K562 (cell line): ENCODE measurements around the gene EFEMP2. TPM values are rescaled to one million over a fixed set of nuclear protein-coding genes. Genes with fewer than 3 reads are reported as not detected.

Source experiments
- ATAC-seq: fragments of 200-7000 bp; cut with Tn5 transposase; 3 replicates; pipeline ENCODE4 v1.9.1; 2020; ENCODE audit warnings: moderate library complexity
- BruUV-seq: library from RNA; stranded (reverse); fragments of 400-500 nt; replicated peaks from 2 replicates; lab custom pipeline; 2021; lab: Mats Ljungman, UMichigan
- CTCF ChIA-PET: fragments of 300-600 bp; formaldehyde crosslinking; extraction: SDS; loops from one replicate; lab custom pipeline; 2021; ENCODE audit warnings: low intra/inter-chr PET ratio; lab: Yijun Ruan, JAX
- POLR2A ChIA-PET: fragments of 300-600, 350-650 bp; sonication (Branson Sonifier 250); formaldehyde crosslinking; extraction: SDS; loops from one replicate; lab custom pipeline; 2021; ENCODE audit warnings: antibody characterized with exemption, inconsistent platforms; lab: Yijun Ruan, JAX
- DNase-seq, 4 experiments: peaks; one replicate each; pipeline versions ENCODE4 v3.0.0 to v3.0.0-alpha.2; 2011 to 2018; ENCODE audit warnings: low spot score in 3 of 4, mixed read lengths in 3 of 4; ENCODE audit errors: extremely low read depth in 1 of 4
- FAIRE-seq: peaks from 2 replicates; lab custom pipeline; 2011; peaks lifted over from hg19 to GRCh38; lab: Jason Lieb, UNC
- H2AFZ ChIP-seq: 2 replicates; pipeline ENCODE4 v1.6.0; 2011; ENCODE audit warnings: low read depth, low read length, control low read depth, inconsistent platforms
- H3K27ac ChIP-seq: fragments of 200-600 bp; 3 replicates; pipeline ENCODE4 v1.8.0; 2011; ENCODE audit warnings: low read depth, mild to moderate bottlenecking, control low read depth, inconsistent platforms, low read length, moderate library complexity, mixed read lengths; ENCODE audit errors: extremely low read depth
- H3K27me3 ChIP-seq, 2 experiments: fragments of 300-600 bp in 1 of 2; 2 replicates in 1 of 2; 3 replicates in 1 of 2; pipeline versions ENCODE4 v1.6.0 to v1.8.0; 2011; ENCODE audit warnings: inconsistent platforms in 2 of 2, low read length in 2 of 2, mild to moderate bottlenecking in 1 of 2, mixed read lengths in 1 of 2, moderate library complexity in 1 of 2; ENCODE audit not compliant: control insufficient read depth in 2 of 2, insufficient read depth in 2 of 2
- H3K36me3 ChIP-seq: fragments of 300-600 bp; 3 replicates; pipeline ENCODE4 v1.8.0; 2011; ENCODE audit warnings: mild to moderate bottlenecking, low read length, inconsistent platforms; ENCODE audit not compliant: control insufficient read depth, insufficient read depth
- H3K4me1 ChIP-seq, 2 experiments: fragments of 200-600 bp in 1 of 2; replicated peaks in 1 of 2; 2 replicates in 1 of 2; 3 replicates in 1 of 2; pipeline versions ENCODE4 v1.5.1 to v1.8.0; 2011; ENCODE audit warnings: inconsistent platforms in 2 of 2, low read length in 2 of 2, mild to moderate bottlenecking in 1 of 2, mixed read lengths in 1 of 2, moderate library complexity in 1 of 2; ENCODE audit not compliant: control insufficient read depth in 2 of 2, insufficient read depth in 2 of 2
- H3K4me2 ChIP-seq: 2 replicates; pipeline ENCODE4 v1.6.1; 2011; ENCODE audit warnings: low read length, control low read depth, inconsistent platforms, mixed read lengths; ENCODE audit not compliant: insufficient read depth
- H3K4me3 ChIP-seq: fragments of 200-600 bp; sonication (generic), shearing (Covaris generic); 2 replicates; pipeline ENCODE4 v1.5.1; 2016; ENCODE audit warnings: control low read depth, inconsistent platforms
- H3K79me2 ChIP-seq: fragments of 200-600 bp; 3 replicates; pipeline ENCODE4 v1.8.0; 2011; ENCODE audit warnings: low read length, inconsistent platforms; ENCODE audit not compliant: control insufficient read depth, insufficient read depth
- H3K9ac ChIP-seq, 2 experiments: 2 replicates each; pipeline versions ENCODE4 v1.6.0 to v1.6.1; 2011; ENCODE audit warnings: low read depth in 2 of 2, low read length in 2 of 2, control low read depth in 1 of 2, inconsistent platforms in 1 of 2, mild to moderate bottlenecking in 1 of 2, mixed read lengths in 1 of 2; ENCODE audit not compliant: insufficient read depth in 1 of 2
- H3K9me1 ChIP-seq: one replicate; pipeline ENCODE4 v1.6.0; 2011; ENCODE audit warnings: inconsistent platforms, mild to moderate bottlenecking, low read length, moderate library complexity; ENCODE audit not compliant: control insufficient read depth, insufficient read depth
- H3K9me3 ChIP-seq: replicated peaks from 2 replicates; pipeline ENCODE4 v1.5.1; 2011; ENCODE audit warnings: low read depth, low read length, inconsistent platforms; ENCODE audit not compliant: control insufficient read depth, insufficient read depth
- H4K20me1 ChIP-seq: replicated peaks from 2 replicates; pipeline ENCODE4 v1.6.1; 2011; ENCODE audit warnings: low read length, inconsistent platforms, mixed read lengths; ENCODE audit not compliant: control insufficient read depth, insufficient read depth
- HNRNPK ChIP-seq: fragments of 200-400 bp; formaldehyde crosslinking; IDR thresholded peaks from one replicate; pipeline ENCODE4 v1.6.1; 2018; ENCODE audit warnings: mild to moderate bottlenecking, low read depth, low read length; ENCODE audit not compliant: poor library complexity, severe bottlenecking
- RBFOX2 ChIP-seq: fragments of 200-400 bp; formaldehyde crosslinking; IDR thresholded peaks from 2 replicates; pipeline ENCODE4 v1.6.1; 2017; ENCODE audit warnings: low read depth, mild to moderate bottlenecking, low read length, moderate library complexity
- ZNF232 ChIP-seq: sonication (generic); formaldehyde crosslinking; IDR thresholded peaks from 2 replicates; pipeline ENCODE4 v1.8.0; 2022; ENCODE audit warnings: mild to moderate bottlenecking, missing genetic modification reagents
- ZNF830 ChIP-seq: fragments of 250-450 bp; sonication (Bioruptor Pico); IDR thresholded peaks from 2 replicates; pipeline ENCODE4 v1.5.0; 2021; ENCODE audit warnings: mild to moderate bottlenecking
- WGBS: fragments of 100-300 bp; shearing (Covaris generic); methylation state at CpG from one replicate; pipeline ENCODE4 v1.1.6; 2016; ENCODE audit warnings: low coverage, mixed read lengths; ENCODE audit not compliant: insufficient coverage; ENCODE audit errors: missing lambda C conversion rate; 5-methylcytosine and 5-hydroxymethylcytosine counted together
- in situ Hi-C: fragments of 300-500 bp; cut with MboI; formaldehyde crosslinking; loops from 4 replicates; pipeline ENCODE4 v1.15.0; 2018; ENCODE audit warnings: inconsistent platforms, mixed read lengths
- intact Hi-C: fragments of 100-400 bp; cut with micrococcal nuclease; formaldehyde crosslinking; loops from 2 replicates; pipeline ENCODE4 v1.14.2; 2022
- polyA plus RNA-seq, 8 experiments: library from polyadenylated mRNA; depleted of rRNA in 4 of 8; stranded (reverse) in 5 of 8; unstranded in 3 of 8; fragments of >200 nt; fragmentation: Nextera tagmentation in 2 of 8; fragmentation: Illumina TruSeq in 1 of 8; extraction: Ambion mirVana in 2 of 8; extraction: Trizol in 1 of 8; gene quantifications; 2 replicates each; pipeline versions ENCODE4 v1.2.1 to v1.2.3, GENCODE V29; 2011 to 2014; ENCODE audit warnings: inconsistent platforms in 1 of 8, missing spikeins in 1 of 8
- total RNA-seq, 7 experiments: library from RNA; depleted of rRNA in 6 of 7; stranded (reverse); fragments of >200 nt in 6 of 7; fragmentation: Illumina TruSeq in 2 of 7; extraction: Trizol in 2 of 7; gene quantifications; 2 replicates each; pipeline versions ENCODE4 v1.2.1 to v1.2.3, GENCODE V29; 2011 to 2021; ENCODE audit warnings: low replicate concordance in 1 of 7

EFEMP2 gene
- total and polyA plus RNA-seq, 9 of the 15 experiments (the other 6 are each of a cell fraction or from before 2014, with no cell fraction given) = 0.07 to 2.9 (median 0.69) TPM; not detected in 1

DNA sequence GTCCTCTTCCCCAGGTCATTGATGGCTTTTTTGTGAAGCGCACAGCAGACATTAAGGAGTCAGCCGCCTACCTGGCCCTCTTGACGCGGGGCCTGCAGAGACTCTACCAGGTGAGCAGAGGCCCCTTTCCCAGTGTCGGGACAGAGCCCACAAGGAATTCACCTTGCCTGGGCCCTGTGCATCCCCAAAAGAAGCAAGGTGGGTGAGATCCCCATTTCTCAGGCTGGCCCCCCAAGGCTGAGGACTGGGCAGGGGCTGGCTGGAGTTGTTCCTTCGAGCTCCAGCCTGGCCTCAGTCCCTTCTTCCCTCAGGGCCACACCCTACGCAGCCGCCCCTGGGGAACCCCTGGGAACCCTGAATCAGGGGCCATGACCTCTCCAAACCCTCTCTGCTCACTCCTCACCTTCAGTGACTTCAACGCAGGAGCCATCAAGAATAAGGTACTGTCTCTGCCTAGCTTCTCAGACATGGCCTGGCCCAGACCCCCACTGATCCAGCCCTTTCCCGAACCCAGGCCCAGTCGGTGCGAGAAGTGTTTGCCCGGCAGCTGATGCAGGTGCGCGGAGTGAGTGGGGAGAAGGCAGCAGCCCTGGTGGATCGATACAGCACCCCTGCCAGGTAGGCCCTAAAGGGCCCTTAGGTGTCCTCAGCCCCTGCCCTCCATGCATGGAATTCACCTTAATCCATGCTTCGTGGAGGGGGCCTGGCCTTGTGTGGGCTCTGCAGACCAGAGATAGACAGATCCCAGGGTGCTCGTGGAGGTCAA is 7.7 kb downstream of the EFEMP2 start:
- H3K9me1 ChIP-seq = no peaks in the 10 kb centered on the region
- peaks cover 72% of the 10 kb centered on the region; the same call in 2 of the 3 replicates for H3K36me3 ChIP-seq
- H3K9ac ChIP-seq = peak overlapping the region in 1 of 2 experiments; percentile 56; a peak in 1 of 4 replicates
- BruUV-seq = no TSS peak
- intact Hi-C loops (no loop called here), in situ Hi-C loops (no loop called here)
- WGBS = 90% methylated on average over 14 of the region's 18 CpGs
- H2AFZ ChIP-seq = no peak overlapping the region
- FAIRE-seq = no peak
- no peaks in the 10 kb centered on the region for H4K20me1 ChIP-seq
- DNase-seq = no peak
- H3K4me1 ChIP-seq = peaks cover 22 to 76% of the 10 kb centered on the region in 2 experiments
- TF ChIP-seq RBFOX2 (peak; percentile 46), HNRNPK (no peak), ZNF830 (no peak), ZNF232 (CRISPR knock-in tag) (no peak)
- TF ChIP-seq, all 486 proteins: peak for 1
- no peaks in the 10 kb centered on the region for H3K9me3 ChIP-seq
- ChIA-PET CTCF (no interaction called here), POLR2A (interaction anchor here (0.5 to 8.2 kb wide), 5 partner anchors 9 to 45 kb away, joined by 3 to 147 read pairs (median 5); partner anchors contain the start of genes CCDC85B, CTSW and FIBP)
- H3K79me2 ChIP-seq = peaks cover 26% of the 10 kb centered on the region
- no peak overlapping the region for H3K4me3 ChIP-seq
- no peak overlapping the region for H3K4me2 ChIP-seq
- no peak for ATAC-seq
- H3K27ac ChIP-seq = no peak overlapping the region
- H3K27me3 ChIP-seq = no peaks in the 10 kb centered on the region
